T-helper 9 cell (primary cell): Measurements from ENCODE around the gene CERT1.
"Not testable (repeated sequence)": the region's sequence is repeated elsewhere in the genome, so short reads cannot be mapped to it uniquely, and the experiment has no call there.

Experiments used
- DNase-seq: peaks from one replicate; pipeline ENCODE4 v3.0.0-alpha.2; 2020

The CERT1 gene

GRCh38 chr5:75522542-75522941, 11.1 kb upstream of the CERT1 start:
- no peak for DNase-seq

GRCh38 chr5:75522025-75522424, 10.6 kb upstream of the CERT1 start:
- no peak for DNase-seq

- no peak for DNase-seq
Measured at GRCh38 chr5:75521195-75521594, 9.8 kb upstream of the CERT1 start.

- DNase-seq = no peak
Measured at GRCh38 chr5:75519761-75520160, 8.3 kb upstream of the CERT1 start.

GRCh38 chr5:75514323-75514722, 2.9 kb upstream of the CERT1 start:
- no peak for DNase-seq

- DNase-seq = no peak
Measured at GRCh38 chr5:75513841-75514240, 2.4 kb upstream of the CERT1 start.

GRCh38 chr5:75512383-75513074, 1.1 kb upstream of the CERT1 start:
- DNase-seq = no peak

GRCh38 chr5:75510836-75511434, 494 bp downstream of the CERT1 start:
- peak; percentile 39 for DNase-seq

GRCh38 chr5:75510417-75510835, 1.0 kb downstream of the CERT1 start:
- DNase-seq = no peak

- no peak for DNase-seq
Measured at GRCh38 chr5:75509956-75510355, 1.5 kb downstream of the CERT1 start.

GRCh38 chr5:75509546-75509945, 1.9 kb downstream of the CERT1 start:
- DNase-seq = no peak

- no peak for DNase-seq
Measured at GRCh38 chr5:75507841-75508240, 3.6 kb downstream of the CERT1 start.

- DNase-seq = not testable (repeated sequence)
Measured at GRCh38 chr5:75505112-75505511, 6.3 kb downstream of the CERT1 start.

- DNase-seq = not testable (repeated sequence)
Measured at GRCh38 chr5:75498875-75499274, 12.6 kb downstream of the CERT1 start.

- no peak for DNase-seq
Measured at GRCh38 chr5:75498208-75498777, 13.1 kb downstream of the CERT1 start.

- no peak for DNase-seq
Measured at GRCh38 chr5:75496026-75496425, 15.4 kb downstream of the CERT1 start.

- no peak for DNase-seq
Measured at GRCh38 chr5:75491621-75492020, 19.8 kb downstream of the CERT1 start.

GRCh38 chr5:75489847-75490246, 21.6 kb downstream of the CERT1 start:
- not testable (repeated sequence) for DNase-seq

GRCh38 chr5:75484605-75485004, 26.8 kb downstream of the CERT1 start:
- DNase-seq = no peak

- no peak for DNase-seq
Measured at GRCh38 chr5:75482482-75482881, 28.9 kb downstream of the CERT1 start.

GRCh38 chr5:75481024-75481423, 30.4 kb downstream of the CERT1 start:
- DNase-seq = no peak

GRCh38 chr5:75475364-75475763, 36.1 kb downstream of the CERT1 start:
- DNase-seq = no peak

GRCh38 chr5:75473463-75473862, 38.0 kb downstream of the CERT1 start:
- no peak for DNase-seq

- DNase-seq = no peak
Measured at GRCh38 chr5:75472973-75473372, 38.5 kb downstream of the CERT1 start.
